Thoracic aorta (tissue), 2 donors: Measurements from ENCODE around the gene CHD6. TPM values are rescaled to one million over a fixed set of nuclear protein-coding genes. Genes with fewer than 3 reads are reported as not detected.
A peak's percentile ranks its signal among the peaks of the same experiment; 100 is the strongest.

ENCODE experiments used
- ATAC-seq: fragments of 150-250 bp; one replicate; pipeline ENCODE4 v1.8.0; 2017; ENCODE audit warnings: low read depth; ENCODE audit not compliant: insufficient number of reproducible peaks, low FRiP score
- DNase-seq: peaks from one replicate; pipeline ENCODE4 v3.0.0-alpha.2; 2020; ENCODE audit warnings: low spot score
- H3K27ac ChIP-seq, 2 donors: fragments of 200-600 bp; sonication (generic); 1 replicate in 1 of 2; 2 replicates in 1 of 2; pipeline ENCODE4 v1.5.1; 2016; ENCODE audit warnings: mild to moderate bottlenecking in 2 of 2, moderate library complexity in 2 of 2
- H3K27me3 ChIP-seq: fragments of 200-600 bp; sonication (generic); replicated peaks from 2 replicates; pipeline ENCODE4 v1.6.0; 2016; ENCODE audit warnings: mild to moderate bottlenecking; ENCODE audit not compliant: insufficient read depth
- H3K36me3 ChIP-seq: fragments of 200-600 bp; sonication (generic); one replicate; pipeline ENCODE4 v1.5.1; 2016
- H3K4me1 ChIP-seq, 2 donors: fragments of 200-600 bp; sonication (generic); 1 replicate in 1 of 2; 2 replicates in 1 of 2; pipeline versions ENCODE4 v1.5.1 to v1.6.0; 2016; ENCODE audit warnings: low read depth in 2 of 2, mild to moderate bottlenecking in 1 of 2; ENCODE audit not compliant: control insufficient read depth in 1 of 2
- H3K4me3 ChIP-seq: fragments of 200-600 bp; sonication (generic); 2 replicates; pipeline ENCODE4 v1.5.1; 2016; ENCODE audit warnings: mild to moderate bottlenecking
- H3K9me3 ChIP-seq: fragments of 200-600 bp; sonication (generic); 2 replicates; pipeline ENCODE4 v1.5.1; 2016
- CTCF ChIP-seq: fragments of 200-600 bp; sonication (generic); IDR thresholded peaks from one replicate; pipeline ENCODE4 v1.5.1; 2019; ENCODE audit warnings: antibody characterized with exemption
- total RNA-seq, 2 donors: library from RNA; depleted of rRNA; stranded (reverse); fragments of >200 nt; gene quantifications; one replicate each; pipeline versions ENCODE4 v1.1.0 to v1.2.3, GENCODE V29; 2016

Gene CHD6
- total RNA-seq, 2 donors from 2014 or later, result 43.9 to 44.6 TPM

- H3K27ac ChIP-seq, result no peak overlapping the region
- H3K4me3 ChIP-seq, result no peak overlapping the region
- no peak for DNase-seq
- no peak for ATAC-seq
- H3K9me3 ChIP-seq, result no peaks in the 10 kb centered on the region
- peaks cover 9 to 12% of the 10 kb centered on the region in 2 donors for H3K4me1 ChIP-seq
- no peaks in the 10 kb centered on the region for H3K27me3 ChIP-seq
- TF ChIP-seq CTCF, result no peak
- H3K36me3 ChIP-seq, result no peaks in the 10 kb centered on the region
Measured at GRCh38 chr20:41546535-41546934, 71.6 kb downstream of the CHD6 start.

GRCh38 chr20:41544472-41544871 is 73.7 kb downstream of the CHD6 start:
- Histone ChIP-seq H3K27me3 (no peaks in the 10 kb centered on the region), H3K9me3 (no peaks in the 10 kb centered on the region), H3K4me1 (peaks cover 21 to 23% of the 10 kb centered on the region in 2 donors), H3K27ac (no peak overlapping the region), H3K36me3 (no peaks in the 10 kb centered on the region), H3K4me3 (no peak overlapping the region)
- TF ChIP-seq CTCF, result no peak
- ATAC-seq (no peak), DNase-seq (no peak)

GRCh38 chr20:41540918-41541317 is 77.3 kb downstream of the CHD6 start:
- ATAC-seq (no peak), DNase-seq (no peak)
- peak overlapping the region in 1 of 2 donors; percentile 57 for H3K27ac ChIP-seq
- TF ChIP-seq CTCF, result no peak
- peaks cover 19 to 21% of the 10 kb centered on the region in 2 donors for H3K4me1 ChIP-seq
- no peak overlapping the region for H3K4me3 ChIP-seq
- no peaks in the 10 kb centered on the region for H3K9me3 ChIP-seq
- no peaks in the 10 kb centered on the region for H3K27me3 ChIP-seq
- no peaks in the 10 kb centered on the region for H3K36me3 ChIP-seq

- no peak overlapping the region for H3K4me3 ChIP-seq
- H3K27me3 ChIP-seq, result no peaks in the 10 kb centered on the region
- H3K4me1 ChIP-seq, result peaks cover 19 to 21% of the 10 kb centered on the region in 2 donors
- no peak overlapping the region for H3K27ac ChIP-seq
- no peak for DNase-seq
- ATAC-seq, result no peak
- no peaks in the 10 kb centered on the region for H3K36me3 ChIP-seq
- no peaks in the 10 kb centered on the region for H3K9me3 ChIP-seq
- TF ChIP-seq CTCF, result no peak
Measured at GRCh38 chr20:41540459-41540858, 77.7 kb downstream of the CHD6 start.

GRCh38 chr20:41538810-41539596 is 79.2 kb downstream of the CHD6 start:
- Histone ChIP-seq H3K4me3 (no peak overlapping the region), H3K27me3 (no peaks in the 10 kb centered on the region), H3K4me1 (peaks cover 19 to 25% of the 10 kb centered on the region in 2 donors), H3K9me3 (no peaks in the 10 kb centered on the region), H3K27ac (no peak overlapping the region), H3K36me3 (no peaks in the 10 kb centered on the region)
- DNase-seq (no peak), ATAC-seq (no peak)
- no peak for TF ChIP-seq CTCF
